ENCODE measurements around the gene POP5.

Gene POP5

GRCh38 chr12:120579179-120579578 is 2.0 kb downstream of the POP5 start:
- TF ChIP-seq ZNF274 (IDR thresholded peaks at IDR 0.05; ENCODE audit: low read depth, low read length) = no peak
- H3K4me3 ChIP-seq (ENCODE audit: low read length) = no peak overlapping the region

- TF ChIP-seq ZNF274 (IDR thresholded peaks at IDR 0.05; ENCODE audit: low read depth, low read length) = no peak
Measured at GRCh38 chr12:120574106-120574505, 7.1 kb downstream of the POP5 start.

GRCh38 chr12:120573560-120573959 is 7.6 kb downstream of the POP5 start:
- no peak for TF ChIP-seq ZNF274 (IDR thresholded peaks at IDR 0.05; ENCODE audit: low read depth, low read length)
- no peak overlapping the region for H3K4me3 ChIP-seq (ENCODE audit: low read length)

More at GRCh38 chr12:120574106-120574505, 7.1 kb downstream of the POP5 start:
- H3K4me3 ChIP-seq (ENCODE audit: low read length) = no peak overlapping the region

GRCh38 chr12:120571299-120571698 is 9.9 kb downstream of the POP5 start:
- no peak for TF ChIP-seq ZNF274 (IDR thresholded peaks at IDR 0.05; ENCODE audit: low read depth, low read length)
- no peak overlapping the region for H3K4me3 ChIP-seq (ENCODE audit: low read length)

- TF ChIP-seq ZNF274 (IDR thresholded peaks at IDR 0.05; ENCODE audit: low read depth, low read length) = no peak
- H3K4me3 ChIP-seq (ENCODE audit: low read length) = no peak overlapping the region
Measured at GRCh38 chr12:120563495-120563894, 17.7 kb downstream of the POP5 start.

- no peak for TF ChIP-seq ZNF274 (IDR thresholded peaks at IDR 0.05; ENCODE audit: low read depth, low read length)
Measured at GRCh38 chr12:120562906-120563305, 18.3 kb downstream of the POP5 start.

DNA sequence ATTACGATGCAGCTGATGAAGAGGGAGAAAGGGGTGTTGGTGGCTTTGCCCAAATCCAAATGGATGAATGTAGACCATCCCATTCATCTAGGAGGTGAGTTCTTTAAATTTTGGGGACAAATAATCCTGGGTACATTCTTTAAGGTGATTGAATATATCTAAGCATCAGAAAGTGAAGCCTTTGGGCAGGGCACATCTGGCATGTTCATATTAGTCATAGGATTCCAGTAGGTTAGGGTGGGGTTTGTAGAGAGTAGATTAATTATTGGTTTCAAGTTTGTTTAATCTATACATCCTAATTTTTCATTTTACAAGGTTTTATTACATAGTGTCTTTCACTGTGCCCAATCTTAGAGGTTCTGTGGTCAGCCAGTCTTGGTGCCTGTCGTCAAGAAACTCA is 23.6 kb downstream of the POP5 start:
- TF ChIP-seq ZNF274 (IDR thresholded peaks at IDR 0.05; ENCODE audit: low read depth, low read length) = no peak
- H3K4me3 ChIP-seq (ENCODE audit: low read length) = no peak overlapping the region

More at GRCh38 chr12:120562906-120563305, 18.3 kb downstream of the POP5 start:
- no peak overlapping the region for H3K4me3 ChIP-seq (ENCODE audit: low read length)

DNA sequence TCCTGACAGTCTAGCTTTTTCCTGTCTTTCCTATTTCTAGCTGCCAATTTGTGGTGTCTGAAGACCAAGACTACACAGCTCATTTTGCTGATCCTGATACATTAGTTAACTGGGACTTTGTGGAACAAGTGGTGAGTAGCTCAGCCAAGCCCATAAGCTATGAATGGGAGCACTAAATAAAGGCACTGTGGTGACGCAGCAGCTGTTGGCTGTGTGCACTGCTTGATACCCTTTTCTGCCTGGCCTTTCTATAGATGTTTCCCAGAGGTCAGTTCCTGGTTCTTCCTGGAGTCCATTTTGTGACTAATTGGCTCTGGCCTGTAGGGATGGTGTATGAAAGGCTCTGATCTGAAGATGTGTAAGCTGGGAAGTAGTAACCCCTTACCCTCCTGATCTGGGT is 26.5 kb downstream of the POP5 start:
- no peak for TF ChIP-seq ZNF274 (IDR thresholded peaks at IDR 0.05; ENCODE audit: low read depth, low read length)

GRCh38 chr12:120546050-120546386 is 35.2 kb downstream of the POP5 start:
- H3K4me3 ChIP-seq (ENCODE audit: low read length) = no peak overlapping the region
- no peak for TF ChIP-seq ZNF274 (IDR thresholded peaks at IDR 0.05; ENCODE audit: low read depth, low read length)

More for the DNA sequence above, 26.5 kb downstream of the POP5 start:
- no peak overlapping the region for H3K4me3 ChIP-seq (ENCODE audit: low read length)

DNA sequence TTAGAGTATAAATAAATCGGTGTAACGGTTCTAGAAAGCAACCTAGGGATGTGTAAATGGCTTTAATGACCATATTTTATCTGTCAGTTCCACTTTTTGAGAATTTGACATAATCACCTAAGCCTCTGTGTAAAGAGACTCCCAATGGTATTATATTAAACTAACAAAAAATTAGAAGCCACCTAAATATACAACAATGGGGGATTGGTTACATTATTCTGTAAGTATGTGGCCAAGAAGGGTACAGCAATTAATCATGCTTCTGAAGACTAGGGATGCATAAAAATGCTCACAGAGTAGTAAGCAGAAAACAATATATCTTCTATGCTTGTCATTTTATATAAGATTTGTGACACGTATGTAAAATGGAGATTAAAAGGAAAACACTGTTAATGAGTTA is 36.5 kb downstream of the POP5 start:
- TF ChIP-seq ZNF274 (IDR thresholded peaks at IDR 0.05; ENCODE audit: low read depth, low read length) = no peak
- no peak overlapping the region for H3K4me3 ChIP-seq (ENCODE audit: low read length)

DNA sequence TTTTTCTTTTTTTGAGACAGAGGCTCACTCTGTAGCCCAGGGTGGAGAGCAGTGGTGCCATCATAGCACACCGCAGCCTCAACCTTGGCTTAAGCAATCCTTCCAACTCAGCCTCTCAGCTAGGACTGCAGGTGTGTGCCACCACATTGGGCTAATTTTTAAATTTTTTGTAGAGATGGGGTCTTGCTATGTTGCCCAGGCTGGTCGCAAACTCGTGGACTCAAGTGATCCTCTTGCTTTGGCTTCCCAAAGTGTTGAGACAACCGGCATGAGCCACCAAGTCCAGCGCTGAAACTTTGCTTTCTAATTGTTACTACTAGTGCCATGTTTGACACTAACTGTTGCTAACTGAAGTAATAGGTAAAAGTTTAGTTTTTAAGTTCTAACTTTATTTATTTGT is 39.0 kb downstream of the POP5 start:
- TF ChIP-seq ZNF274 (IDR thresholded peaks at IDR 0.05; ENCODE audit: low read depth, low read length) = no peak
- no peak overlapping the region for H3K4me3 ChIP-seq (ENCODE audit: low read length)

DNA sequence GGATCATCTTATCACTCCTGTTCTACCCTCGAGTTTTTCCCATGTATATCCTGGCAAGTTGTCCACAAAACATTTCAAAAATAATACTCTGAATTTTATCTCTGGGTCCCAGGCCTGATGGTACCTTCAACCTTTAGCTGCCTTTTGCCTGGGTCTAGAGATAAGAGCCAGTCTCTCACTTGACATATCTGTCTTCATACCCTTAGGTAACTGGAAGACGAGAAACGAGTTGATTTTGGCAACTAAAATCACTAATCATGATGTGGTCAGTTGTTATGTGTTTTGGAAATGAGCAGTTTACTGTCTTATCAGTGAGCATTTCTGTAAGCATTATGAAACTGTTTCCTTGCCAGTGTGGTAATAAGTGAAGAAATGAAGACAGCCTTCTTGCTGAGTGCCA is 40.8 kb downstream of the POP5 start:
- H3K4me3 ChIP-seq (ENCODE audit: low read length) = no peak overlapping the region
- no peak for TF ChIP-seq ZNF274 (IDR thresholded peaks at IDR 0.05; ENCODE audit: low read depth, low read length)

DNA sequence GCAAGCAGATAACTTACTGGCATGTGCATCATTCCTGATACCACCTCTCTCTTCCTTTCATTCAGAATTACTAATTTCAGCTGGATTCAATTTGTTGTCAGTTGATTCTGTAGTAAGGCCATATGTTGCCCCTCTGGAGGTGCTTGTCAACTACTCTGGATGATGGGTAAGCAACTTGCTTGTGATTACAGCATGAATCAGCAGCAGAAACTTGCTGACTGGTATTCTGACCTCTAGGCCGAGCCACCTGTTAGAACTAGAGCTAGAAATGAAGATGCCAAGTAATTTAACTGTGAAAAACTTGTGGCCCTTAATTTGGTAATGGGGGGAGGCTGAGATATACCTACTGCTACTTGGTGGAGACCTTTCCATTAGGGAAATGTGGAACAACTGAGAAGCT is 41.9 kb downstream of the POP5 start:
- H3K4me3 ChIP-seq (ENCODE audit: low read length) = no peak overlapping the region

DNA sequence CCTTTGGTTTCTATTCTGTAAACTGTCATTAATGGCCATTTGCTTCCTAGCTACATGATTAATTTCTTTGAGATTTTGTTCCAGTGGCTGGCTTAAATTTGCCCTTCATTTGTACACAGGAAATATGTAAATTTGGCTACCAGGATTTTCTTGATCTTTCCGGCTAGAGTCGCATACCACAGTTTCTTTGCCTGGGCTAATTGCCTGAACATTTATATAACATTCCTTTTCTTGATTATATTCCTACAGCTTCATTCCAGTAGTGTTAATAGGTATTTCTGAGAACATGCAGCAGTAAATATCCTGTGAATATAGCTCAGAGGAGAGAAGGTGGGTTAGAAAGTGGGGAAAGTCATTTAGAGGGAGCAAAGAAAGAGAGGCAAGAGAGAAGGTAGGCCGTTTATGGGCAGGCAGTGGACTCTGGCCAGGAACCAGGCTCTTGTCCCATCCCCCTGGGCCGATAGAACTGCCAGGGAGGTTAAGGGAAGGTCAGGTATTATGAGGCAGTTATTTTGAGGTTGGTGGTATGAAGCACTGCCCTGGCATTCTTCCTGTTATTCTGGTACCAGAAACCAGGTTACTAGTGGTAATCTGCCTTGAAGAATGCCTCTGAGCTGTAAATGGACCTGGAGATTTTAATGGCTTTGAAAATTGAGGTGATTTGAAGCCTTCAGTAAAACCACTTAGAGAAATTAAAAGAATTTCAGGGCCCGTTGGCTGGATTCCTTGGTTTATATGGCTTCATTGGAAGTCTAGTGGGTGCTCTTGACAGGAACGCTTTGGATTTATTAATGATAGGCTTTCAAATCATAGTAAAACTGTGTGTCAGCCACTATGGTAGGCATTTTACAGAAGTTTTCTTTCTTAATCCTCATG is 42.7 kb downstream of the POP5 start:
- H3K4me3 ChIP-seq (ENCODE audit: low read length) = peak overlapping the region; percentile 6; the same call in 1 of the 2 replicates
- TF ChIP-seq ZNF274 (IDR thresholded peaks at IDR 0.05; ENCODE audit: low read depth, low read length) = no peak

More for the DNA sequence above, 41.9 kb downstream of the POP5 start:
- TF ChIP-seq ZNF274 (IDR thresholded peaks at IDR 0.05; ENCODE audit: low read depth, low read length) = no peak

DNA sequence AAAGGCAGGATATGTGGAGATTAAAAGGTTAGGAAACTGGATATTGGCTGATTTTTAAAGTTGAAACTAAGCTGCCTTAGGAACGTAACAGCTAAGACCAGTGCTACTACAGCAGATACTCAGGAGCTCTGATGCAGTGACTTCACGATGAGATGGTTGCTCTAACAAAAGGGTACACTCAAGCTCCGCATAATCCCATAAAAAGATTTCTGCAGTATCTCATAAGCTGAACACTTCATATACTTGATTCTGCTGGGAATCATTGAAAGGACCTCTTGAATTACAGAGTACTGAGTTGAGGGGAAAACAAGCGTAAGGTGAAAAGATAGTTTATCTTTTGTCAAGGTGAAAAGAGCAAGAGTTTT is 43.4 kb downstream of the POP5 start:
- no peak for TF ChIP-seq ZNF274 (IDR thresholded peaks at IDR 0.05; ENCODE audit: low read depth, low read length)
- H3K4me3 ChIP-seq (ENCODE audit: low read length) = peak overlapping the region; percentile 16; the same call in 1 of the 2 replicates
